GM12801 (cell line): ENCODE results near the gene DIAPH1.

Experiments used
- CTCF ChIP-seq: IDR thresholded peaks from one replicate; pipeline ENCODE4 v1.5.1; 2011; ENCODE audit warnings: control low read depth; ENCODE audit not compliant: insufficient read length; ENCODE audit errors: extremely low read depth

DIAPH1 gene

GRCh38 chr5:141512390-141512910, 106.3 kb downstream of the DIAPH1 start:
- TF ChIP-seq CTCF, result peak; percentile 79

GRCh38 chr5:141511771-141512325, 107.0 kb downstream of the DIAPH1 start:
- no peak for TF ChIP-seq CTCF

- no peak for TF ChIP-seq CTCF
These were observed 107.8 kb downstream of the DIAPH1 start for GRCh38 chr5:141510850-141511601.

GRCh38 chr5:141510160-141510559, 108.6 kb downstream of the DIAPH1 start:
- no peak for TF ChIP-seq CTCF

GRCh38 chr5:141508798-141509611, 109.8 kb downstream of the DIAPH1 start:
- TF ChIP-seq CTCF, result no peak

GRCh38 chr5:141508440-141508797, 110.4 kb downstream of the DIAPH1 start:
- TF ChIP-seq CTCF, result no peak

- no peak for TF ChIP-seq CTCF
These were observed 111.3 kb downstream of the DIAPH1 start for GRCh38 chr5:141507387-141508091.
